Liver (tissue), 9 donors: ENCODE results near the gene TUFT1. TPM values are rescaled to one million over a fixed set of nuclear protein-coding genes. Genes with fewer than 3 reads are reported as not detected.

ENCODE experiments used
- DNase-seq: peaks from one replicate; pipeline ENCODE4 v3.0.0-alpha.2; 2017; ENCODE audit warnings: low spot score
- H3K27ac ChIP-seq, 2 donors: one replicate each; pipeline ENCODE4 v1.7.0; 2013; ENCODE audit warnings: inconsistent platforms in 2 of 2, low read length in 2 of 2, control low read depth in 1 of 2, low read depth in 1 of 2, mild to moderate bottlenecking in 1 of 2
- H3K27me3 ChIP-seq, 4 donors: one replicate each; pipeline versions ENCODE4 v1.6.1 to v1.7.0; 2013; ENCODE audit warnings: low read length in 3 of 4, inconsistent platforms in 1 of 4, mild to moderate bottlenecking in 1 of 4, moderate library complexity in 1 of 4; ENCODE audit not compliant: control insufficient read depth in 4 of 4, insufficient read depth in 4 of 4
- H3K36me3 ChIP-seq, 4 donors: one replicate each; pipeline versions ENCODE4 v1.6.1 to v1.7.0; 2013; ENCODE audit warnings: low read length in 3 of 4, mild to moderate bottlenecking in 3 of 4, low read depth in 1 of 4, moderate library complexity in 1 of 4; ENCODE audit not compliant: control insufficient read depth in 4 of 4, insufficient read depth in 3 of 4
- H3K4me1 ChIP-seq, 4 donors: one replicate each; pipeline versions ENCODE4 v1.6.1 to v1.7.0; 2013; ENCODE audit warnings: low read length in 3 of 4, mild to moderate bottlenecking in 3 of 4, moderate library complexity in 1 of 4; ENCODE audit not compliant: control insufficient read depth in 4 of 4, insufficient read depth in 4 of 4
- H3K4me3 ChIP-seq, 3 donors: one replicate each; pipeline versions ENCODE4 v1.6.1 to v1.7.0; 2013; ENCODE audit warnings: low read length in 3 of 3, control low read depth in 1 of 3, low read depth in 1 of 3, mild to moderate bottlenecking in 1 of 3
- H3K9ac ChIP-seq, 2 donors: one replicate each; pipeline ENCODE4 v1.7.0; 2013; ENCODE audit warnings: low read length in 2 of 2, mild to moderate bottlenecking in 2 of 2, moderate library complexity in 2 of 2, control low read depth in 1 of 2, low read depth in 1 of 2
- H3K9me3 ChIP-seq, 4 donors: one replicate each; pipeline versions ENCODE4 v1.6.1 to v1.7.0; 2013; ENCODE audit warnings: low read length in 3 of 4; ENCODE audit not compliant: control insufficient read depth in 4 of 4
- CTCF ChIP-seq: fragments of 150-350 bp; IDR thresholded peaks from 2 replicates; pipeline ENCODE4 v1.5.1; 2017; ENCODE audit warnings: improper control_type of control experiment, low read depth, low read length; ENCODE audit not compliant: missing input control
- EGR1 ChIP-seq, 2 donors: IDR thresholded peaks; 2 replicates each; pipeline ENCODE4 v1.6.1; 2016 to 2018; ENCODE audit warnings: antibody characterized with exemption in 2 of 2, low read depth in 2 of 2
- FOXA1 ChIP-seq: IDR thresholded peaks from 2 replicates; pipeline ENCODE4 v1.6.1; 2016; ENCODE audit warnings: antibody characterized with exemption
- HNF4G ChIP-seq: IDR thresholded peaks from 2 replicates; pipeline ENCODE4 v1.6.1; 2016; ENCODE audit warnings: antibody characterized with exemption
- JUND ChIP-seq, 2 donors: IDR thresholded peaks; 2 replicates each; pipeline ENCODE4 v1.6.1; 2016; ENCODE audit warnings: antibody characterized with exemption in 2 of 2
- MAX ChIP-seq: IDR thresholded peaks from 2 replicates; pipeline ENCODE4 v1.6.1; 2016; ENCODE audit warnings: antibody characterized with exemption
- NR2F2 ChIP-seq: IDR thresholded peaks from 2 replicates; pipeline ENCODE4 v1.6.1; 2016; ENCODE audit warnings: antibody characterized with exemption
- RAD21 ChIP-seq, 2 donors: IDR thresholded peaks; 2 replicates each; pipeline ENCODE4 v1.6.1; 2016; ENCODE audit warnings: antibody characterized with exemption in 2 of 2, mild to moderate bottlenecking in 2 of 2
- REST ChIP-seq: IDR thresholded peaks from 2 replicates; pipeline ENCODE4 v1.6.1; 2016; ENCODE audit warnings: antibody characterized with exemption, mild to moderate bottlenecking
- RXRA ChIP-seq, 2 donors: IDR thresholded peaks; 2 replicates each; pipeline ENCODE4 v1.6.1; 2017 to 2018; ENCODE audit warnings: antibody characterized with exemption in 2 of 2, mild to moderate bottlenecking in 1 of 2
- SP1 ChIP-seq: IDR thresholded peaks from 2 replicates; pipeline ENCODE4 v1.6.1; 2018; ENCODE audit warnings: antibody characterized with exemption, mild to moderate bottlenecking
- TAF1 ChIP-seq: conservative IDR thresholded peaks from 2 replicates; pipeline ENCODE4 v1.6.1; 2016; ENCODE audit warnings: antibody characterized with exemption, mild to moderate bottlenecking
- WGBS: extraction: QIAGEN DNeasy Blood & Tissue Kit; methylation state at CpG from one replicate; pipeline ENCODE4 v1.1.7; 2013; 5-methylcytosine and 5-hydroxymethylcytosine counted together
- polyA plus RNA-seq, 2 donors: library from polyadenylated mRNA; stranded (reverse) in 1 of 2; unstranded in 1 of 2; fragments of 200-250 nt in 1 of 2; fragments of >200 nt in 1 of 2; fragmentation: Nextera tagmentation in 1 of 2; extraction: Ambion mirVana in 1 of 2; gene quantifications; one replicate each; pipeline versions ENCODE4 v1.2.1 to v1.2.3, GENCODE V29; 2013 to 2015
- total RNA-seq, 2 donors: library from RNA; depleted of rRNA; stranded (reverse); fragments of >200 nt; gene quantifications; one replicate each; pipeline ENCODE4 v1.2.3, GENCODE V29; 2014
- TF ChIP-seq, protein P1 (sequence below): IDR thresholded peaks from 2 replicates; pipeline ENCODE4 v1.6.1; 2016; ENCODE audit warnings: antibody characterized with exemption
- TF ChIP-seq, protein P2 (sequence below): IDR thresholded peaks from 2 replicates; pipeline ENCODE4 v1.6.1; 2016; ENCODE audit warnings: antibody characterized with exemption
- donor health status: healthy.
- donor health status: healthy.
- donor health status: healthy.
- donor health status: healthy.
- donor health status: healthy.

The TUFT1 gene
- total and polyA plus RNA-seq, 4 donors, result 1.7 to 4.8 (median 3.0) TPM

GRCh38 chr1:151581451-151581850, 41.3 kb downstream of the TUFT1 start:
- DNase-seq, result no peak

DNA sequence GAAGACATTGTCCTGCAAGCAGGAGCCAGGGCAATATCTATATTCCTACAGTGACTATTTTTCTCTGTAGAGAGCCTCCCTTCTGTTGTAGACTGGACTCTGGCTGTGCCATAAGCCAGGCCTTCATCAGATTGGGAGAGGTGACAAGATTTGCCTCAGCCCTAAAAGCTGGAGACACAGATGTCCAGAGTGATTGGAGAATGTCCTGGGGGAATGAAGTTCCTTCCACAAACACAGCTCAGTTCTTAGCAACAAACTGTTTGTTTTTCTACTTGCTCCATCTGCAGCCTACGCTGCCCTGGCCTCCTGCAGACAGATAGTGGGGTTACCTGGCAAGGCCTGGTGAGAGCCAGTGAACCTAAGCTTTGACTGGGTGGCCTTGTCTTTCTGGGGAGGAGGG, 41.8 kb downstream of the TUFT1 start:
- Histone ChIP-seq H3K9me3 (no peaks in the 10 kb centered on the region), H3K4me1 (no peaks in the 10 kb centered on the region), H3K27ac (no peak overlapping the region), H3K4me3 (no peak overlapping the region), H3K27me3 (no peaks in the 10 kb centered on the region), H3K9ac (no peak overlapping the region), H3K36me3 (peaks cover 2 to 21% (median 4%) of the 10 kb centered on the region in 4 donors)
- whole genome bisulfite sequencing, result 93% methylated on average over 1 of the region's 1 CpG
- no peak for DNase-seq
- TF ChIP-seq RXRA (IDR thresholded peaks at IDR 0.05) (no peak), FOXA1 (no peak), CTCF (no peak), TAF1 (no peak), REST (no peak), RAD21 (IDR thresholded peaks at IDR 0.05) (no peak)
- TF ChIP-seq, protein P1, sequence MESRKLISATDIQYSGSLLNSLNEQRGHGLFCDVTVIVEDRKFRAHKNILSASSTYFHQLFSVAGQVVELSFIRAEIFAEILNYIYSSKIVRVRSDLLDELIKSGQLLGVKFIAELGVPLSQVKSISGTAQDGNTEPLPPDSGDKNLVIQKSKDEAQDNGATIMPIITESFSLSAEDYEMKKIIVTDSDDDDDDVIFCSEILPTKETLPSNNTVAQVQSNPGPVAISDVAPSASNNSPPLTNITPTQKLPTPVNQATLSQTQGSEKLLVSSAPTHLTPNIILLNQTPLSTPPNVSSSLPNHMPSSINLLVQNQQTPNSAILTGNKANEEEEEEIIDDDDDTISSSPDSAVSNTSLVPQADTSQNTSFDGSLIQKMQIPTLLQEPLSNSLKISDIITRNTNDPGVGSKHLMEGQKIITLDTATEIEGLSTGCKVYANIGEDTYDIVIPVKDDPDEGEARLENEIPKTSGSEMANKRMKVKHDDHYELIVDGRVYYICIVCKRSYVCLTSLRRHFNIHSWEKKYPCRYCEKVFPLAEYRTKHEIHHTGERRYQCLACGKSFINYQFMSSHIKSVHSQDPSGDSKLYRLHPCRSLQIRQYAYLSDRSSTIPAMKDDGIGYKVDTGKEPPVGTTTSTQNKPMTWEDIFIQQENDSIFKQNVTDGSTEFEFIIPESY, result no peak

More at GRCh38 chr1:151581451-151581850, 41.3 kb downstream of the TUFT1 start:
- TF ChIP-seq TAF1 (no peak), SP1 (no peak), NR2F2 (no peak), EGR1 (IDR thresholded peaks at IDR 0.05; ENCODE audit: low read depth in 2 of 2) (no peak), REST (no peak), FOXA1 (no peak), HNF4G (no peak), MAX (no peak), JUND (IDR thresholded peaks at IDR 0.05) (no peak)
- TF ChIP-seq, protein P2, sequence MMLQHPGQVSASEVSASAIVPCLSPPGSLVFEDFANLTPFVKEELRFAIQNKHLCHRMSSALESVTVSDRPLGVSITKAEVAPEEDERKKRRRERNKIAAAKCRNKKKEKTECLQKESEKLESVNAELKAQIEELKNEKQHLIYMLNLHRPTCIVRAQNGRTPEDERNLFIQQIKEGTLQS, result no peak
- TF ChIP-seq, protein P1, result no peak
- Histone ChIP-seq H3K27me3 (no peaks in the 10 kb centered on the region), H3K27ac (no peak overlapping the region), H3K4me1 (no peaks in the 10 kb centered on the region), H3K36me3 (peaks cover 2 to 21% (median 4%) of the 10 kb centered on the region in 4 donors), H3K4me3 (no peak overlapping the region), H3K9ac (no peak overlapping the region), H3K9me3 (no peaks in the 10 kb centered on the region)
- 92% methylated on average over 5 of the region's 5 CpGs for WGBS
